Astrocyte (in vitro differentiated cells and primary cell): ENCODE measurements around the gene TRIM10. TPM values are rescaled to one million over a fixed set of nuclear protein-coding genes. Genes with fewer than 3 reads are reported as not detected.

ENCODE experiments used
- DNase-seq: peaks from one replicate; pipeline ENCODE4 v3.0.0-alpha.2; 2010; ENCODE audit warnings: low read depth
- FAIRE-seq: peaks from 2 replicates; lab custom pipeline; 2011; peaks lifted over from hg19 to GRCh38; lab: Jason Lieb, UNC
- H2AFZ ChIP-seq: 2 replicates; pipeline ENCODE4 v1.6.0; 2012; ENCODE audit warnings: low read depth, low read length, inconsistent platforms
- H3K27ac ChIP-seq: 2 replicates; pipeline ENCODE4 v1.5.1; 2011; ENCODE audit warnings: low read depth, low read length, inconsistent platforms
- H3K27me3 ChIP-seq: 2 replicates; pipeline ENCODE4 v1.6.0; 2011; ENCODE audit warnings: low read length, inconsistent platforms; ENCODE audit not compliant: insufficient read depth
- H3K36me3 ChIP-seq: 2 replicates; pipeline ENCODE4 v1.5.1; 2011; ENCODE audit warnings: low read length, inconsistent platforms; ENCODE audit not compliant: insufficient read depth
- H3K4me1 ChIP-seq: 2 replicates; pipeline ENCODE4 v1.5.1; 2011; ENCODE audit warnings: low read length, inconsistent platforms; ENCODE audit not compliant: insufficient read depth
- H3K4me2 ChIP-seq: 2 replicates; pipeline ENCODE4 v1.6.0; 2012; ENCODE audit warnings: low read length, inconsistent platforms
- H3K4me3 ChIP-seq: 2 replicates; pipeline ENCODE4 v1.5.1; 2011; ENCODE audit warnings: low read depth, mild to moderate bottlenecking, low read length, inconsistent platforms; ENCODE audit not compliant: insufficient read depth
- H3K79me2 ChIP-seq: 2 replicates; pipeline ENCODE4 v1.6.0; 2012; ENCODE audit warnings: mild to moderate bottlenecking, low read length, inconsistent platforms; ENCODE audit not compliant: insufficient read depth
- H3K9ac ChIP-seq: 2 replicates; pipeline ENCODE4 v1.6.0; 2012; ENCODE audit warnings: mild to moderate bottlenecking, low read length, inconsistent platforms
- H3K9me3 ChIP-seq: 2 replicates; pipeline ENCODE4 v1.5.1; 2012; ENCODE audit warnings: low read depth, mild to moderate bottlenecking, low read length, inconsistent platforms; ENCODE audit not compliant: insufficient read depth
- H4K20me1 ChIP-seq: 2 replicates; pipeline ENCODE4 v1.6.0; 2012; ENCODE audit warnings: low read length, inconsistent platforms; ENCODE audit not compliant: insufficient read depth
- H3K27ac Mint-ChIP-seq: one replicate; pipeline ENCODE4 v1.8.0; 2021; ENCODE audit warnings: mild to moderate bottlenecking, mixed read lengths; ENCODE audit not compliant: unreplicated experiment
- H3K27me3 Mint-ChIP-seq: one replicate; pipeline ENCODE4 v1.8.0; 2021; ENCODE audit warnings: low read depth, mixed read lengths; ENCODE audit not compliant: unreplicated experiment
- H3K36me3 Mint-ChIP-seq: one replicate; pipeline ENCODE4 v1.8.0; 2021; ENCODE audit warnings: low read depth, mixed read lengths; ENCODE audit not compliant: unreplicated experiment
- H3K4me1 Mint-ChIP-seq: one replicate; pipeline ENCODE4 v1.8.0; 2021; ENCODE audit warnings: low read depth, mixed read lengths; ENCODE audit not compliant: unreplicated experiment
- H3K4me3 Mint-ChIP-seq: one replicate; pipeline ENCODE4 v1.8.0; 2021; ENCODE audit warnings: mild to moderate bottlenecking, moderate library complexity, mixed read lengths; ENCODE audit not compliant: unreplicated experiment
- H3K9me3 Mint-ChIP-seq: one replicate; pipeline ENCODE4 v1.8.0; 2021; ENCODE audit warnings: mild to moderate bottlenecking, mixed read lengths; ENCODE audit not compliant: unreplicated experiment
- EZH2 ChIP-seq: IDR thresholded peaks from 2 replicates; pipeline ENCODE4 v1.6.1; 2012; ENCODE audit warnings: mild to moderate bottlenecking, low read length, inconsistent platforms; ENCODE audit not compliant: insufficient read depth
- total RNA-seq: library from RNA; stranded (reverse); gene quantifications from 2 replicates; pipeline ENCODE4 v1.2.1, GENCODE V29; 2021
- TF ChIP-seq, protein P1 (sequence below): IDR thresholded peaks from 2 replicates; pipeline ENCODE4 v1.5.1; 2011; ENCODE audit warnings: low read depth, mild to moderate bottlenecking, inconsistent platforms, low read length, moderate library complexity; ENCODE audit not compliant: insufficient read depth

Gene TRIM10
- total RNA-seq, 1 donor from 2014 or later, result not detected

DNA sequence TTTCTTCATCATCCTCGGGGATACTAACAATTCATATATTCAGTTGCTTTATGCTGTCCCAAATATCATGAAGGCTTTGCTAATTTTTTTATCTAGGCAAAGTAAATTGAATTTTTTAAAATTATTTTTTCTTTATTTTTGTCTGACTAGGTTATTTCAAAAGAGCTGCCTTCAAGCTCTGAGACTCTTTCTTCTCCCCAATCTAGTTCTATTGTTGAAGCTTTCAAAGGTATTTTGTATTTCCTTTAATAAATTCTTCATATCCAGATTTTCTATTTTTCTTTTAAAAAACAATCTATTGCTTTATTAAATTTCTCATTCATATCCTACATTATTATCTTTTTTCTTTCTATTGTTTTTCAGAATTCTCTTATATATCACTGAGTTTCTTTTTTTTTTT is 19.1 kb upstream of the TRIM10 start:
- no peak overlapping the region for H3K4me3 ChIP-seq
- Mint-ChIP-seq H3K27me3 (peaks cover 23% of the 10 kb centered on the region), H3K4me1 (no peaks in the 10 kb centered on the region), H3K9me3 (peaks cover 12% of the 10 kb centered on the region), H3K4me3 (no peak overlapping the region), H3K27ac (no peak overlapping the region), H3K36me3 (peaks cover 16% of the 10 kb centered on the region)
- H3K4me2 ChIP-seq, result no peak overlapping the region
- no peaks in the 10 kb centered on the region for H3K9me3 ChIP-seq
- TF ChIP-seq EZH2, result no peak
- TF ChIP-seq, protein P1, sequence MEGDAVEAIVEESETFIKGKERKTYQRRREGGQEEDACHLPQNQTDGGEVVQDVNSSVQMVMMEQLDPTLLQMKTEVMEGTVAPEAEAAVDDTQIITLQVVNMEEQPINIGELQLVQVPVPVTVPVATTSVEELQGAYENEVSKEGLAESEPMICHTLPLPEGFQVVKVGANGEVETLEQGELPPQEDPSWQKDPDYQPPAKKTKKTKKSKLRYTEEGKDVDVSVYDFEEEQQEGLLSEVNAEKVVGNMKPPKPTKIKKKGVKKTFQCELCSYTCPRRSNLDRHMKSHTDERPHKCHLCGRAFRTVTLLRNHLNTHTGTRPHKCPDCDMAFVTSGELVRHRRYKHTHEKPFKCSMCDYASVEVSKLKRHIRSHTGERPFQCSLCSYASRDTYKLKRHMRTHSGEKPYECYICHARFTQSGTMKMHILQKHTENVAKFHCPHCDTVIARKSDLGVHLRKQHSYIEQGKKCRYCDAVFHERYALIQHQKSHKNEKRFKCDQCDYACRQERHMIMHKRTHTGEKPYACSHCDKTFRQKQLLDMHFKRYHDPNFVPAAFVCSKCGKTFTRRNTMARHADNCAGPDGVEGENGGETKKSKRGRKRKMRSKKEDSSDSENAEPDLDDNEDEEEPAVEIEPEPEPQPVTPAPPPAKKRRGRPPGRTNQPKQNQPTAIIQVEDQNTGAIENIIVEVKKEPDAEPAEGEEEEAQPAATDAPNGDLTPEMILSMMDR, result no peak
- no peak for DNase-seq
- peaks cover 1% of the 10 kb centered on the region for H3K36me3 ChIP-seq
- H3K27ac ChIP-seq, result no peak overlapping the region
- no peak for FAIRE-seq
- no peaks in the 10 kb centered on the region for H4K20me1 ChIP-seq
- H3K27me3 ChIP-seq, result peaks cover 23% of the 10 kb centered on the region
- no peak overlapping the region for H3K9ac ChIP-seq
- H2AFZ ChIP-seq, result no peak overlapping the region
- no peaks in the 10 kb centered on the region for H3K4me1 ChIP-seq
- H3K79me2 ChIP-seq, result no peaks in the 10 kb centered on the region

GRCh38 chr6:30178837-30179236 is 17.8 kb upstream of the TRIM10 start:
- Mint-ChIP-seq H3K36me3 (peaks cover 5% of the 10 kb centered on the region), H3K4me1 (no peaks in the 10 kb centered on the region), H3K9me3 (peaks cover 9% of the 10 kb centered on the region), H3K27me3 (peaks cover 26% of the 10 kb centered on the region), H3K4me3 (no peak overlapping the region), H3K27ac (no peak overlapping the region)
- no peak for TF ChIP-seq EZH2
- TF ChIP-seq, protein P1, result no peak
- Histone ChIP-seq H3K9me3 (no peaks in the 10 kb centered on the region), H3K4me1 (no peaks in the 10 kb centered on the region), H3K27ac (no peak overlapping the region), H3K36me3 (no peaks in the 10 kb centered on the region), H4K20me1 (no peaks in the 10 kb centered on the region), H3K9ac (no peak overlapping the region), H3K27me3 (peaks cover 27% of the 10 kb centered on the region), H2AFZ (no peak overlapping the region), H3K79me2 (no peaks in the 10 kb centered on the region), H3K4me3 (no peak overlapping the region), H3K4me2 (no peak overlapping the region)
- FAIRE-seq (no peak), DNase-seq (no peak)

- H3K27ac ChIP-seq, result no peak overlapping the region
- H3K27me3 ChIP-seq, result peaks cover 46% of the 10 kb centered on the region
- no peaks in the 10 kb centered on the region for H3K36me3 ChIP-seq
- Mint-ChIP-seq H3K4me1 (no peaks in the 10 kb centered on the region), H3K4me3 (no peak overlapping the region), H3K9me3 (peaks cover 5% of the 10 kb centered on the region), H3K27ac (no peak overlapping the region), H3K27me3 (peaks cover 49% of the 10 kb centered on the region), H3K36me3 (no peaks in the 10 kb centered on the region)
- peaks cover 5% of the 10 kb centered on the region for H3K4me1 ChIP-seq
- H3K9me3 ChIP-seq, result no peaks in the 10 kb centered on the region
- FAIRE-seq, result no peak
- H3K9ac ChIP-seq, result no peak overlapping the region
- no peak overlapping the region for H3K4me3 ChIP-seq
- H3K4me2 ChIP-seq, result no peak overlapping the region
- no peak for TF ChIP-seq EZH2
- TF ChIP-seq, protein P1, result no peak
- H2AFZ ChIP-seq, result no peak overlapping the region
- no peaks in the 10 kb centered on the region for H4K20me1 ChIP-seq
- DNase-seq, result no peak
- no peaks in the 10 kb centered on the region for H3K79me2 ChIP-seq
Measured at GRCh38 chr6:30175765-30176164, 14.8 kb upstream of the TRIM10 start.
